ENCODE data around the gene TPRA1. TPM values are rescaled to one million over a fixed set of nuclear protein-coding genes. Genes with fewer than 3 reads are reported as not detected.
A peak's percentile ranks its signal among the peaks of the same experiment; 100 is the strongest.

TPRA1 gene
- total RNA-seq, 1 donor = 30.4 TPM

GRCh38 chr3:127551178-127551577 is 39.4 kb downstream of the TPRA1 start:
- Histone ChIP-seq H3K4me3 (ENCODE audit: insufficient read depth, low read length) (no peak overlapping the region), H3K27ac (ENCODE audit: low read depth, low read length) (no peak overlapping the region), H3K4me2 (ENCODE audit: insufficient read depth, low read length) (no peak overlapping the region), H3K9me3 (ENCODE audit: low read depth, low read length) (no peaks in the 10 kb centered on the region), H3K4me1 (ENCODE audit: insufficient read depth, low read length) (peaks cover 5% of the 10 kb centered on the region), H4K20me1 (ENCODE audit: insufficient read depth, low read length) (no peaks in the 10 kb centered on the region), H3K27me3 (ENCODE audit: insufficient read depth, low read length) (peaks cover 32% of the 10 kb centered on the region), H3K36me3 (ENCODE audit: insufficient read depth, low read length) (no peaks in the 10 kb centered on the region), H3K79me2 (ENCODE audit: insufficient read depth, low read length) (no peaks in the 10 kb centered on the region), H2AFZ (ENCODE audit: low read length) (no peak overlapping the region)
- DNase-seq (ENCODE audit: insufficient read length, low spot score, missing footprints) = peak; percentile 58
- TF ChIP-seq CTCF (IDR thresholded peaks at IDR 0.05; ENCODE audit: extremely low read depth, low read depth, low read length) = no peak

GRCh38 chr3:127550468-127551157 is 39.9 kb downstream of the TPRA1 start:
- Histone ChIP-seq H3K36me3 (ENCODE audit: insufficient read depth, low read length) (no peaks in the 10 kb centered on the region), H2AFZ (ENCODE audit: low read length) (no peak overlapping the region), H3K27me3 (ENCODE audit: insufficient read depth, low read length) (peaks cover 32% of the 10 kb centered on the region), H3K79me2 (ENCODE audit: insufficient read depth, low read length) (no peaks in the 10 kb centered on the region), H3K9me3 (ENCODE audit: low read depth, low read length) (no peaks in the 10 kb centered on the region), H3K4me3 (ENCODE audit: insufficient read depth, low read length) (no peak overlapping the region), H3K4me2 (ENCODE audit: insufficient read depth, low read length) (no peak overlapping the region), H4K20me1 (ENCODE audit: insufficient read depth, low read length) (no peaks in the 10 kb centered on the region), H3K27ac (ENCODE audit: low read depth, low read length) (no peak overlapping the region), H3K4me1 (ENCODE audit: insufficient read depth, low read length) (peaks cover 5% of the 10 kb centered on the region)
- peak; percentile 48 for DNase-seq (ENCODE audit: insufficient read length, low spot score, missing footprints)
- TF ChIP-seq CTCF (IDR thresholded peaks at IDR 0.05; ENCODE audit: extremely low read depth, low read depth, low read length) = no peak

GRCh38 chr3:127549826-127550467 is 40.6 kb downstream of the TPRA1 start:
- H3K36me3 ChIP-seq (ENCODE audit: insufficient read depth, low read length) = no peaks in the 10 kb centered on the region
- H2AFZ ChIP-seq (ENCODE audit: low read length) = no peak overlapping the region
- H4K20me1 ChIP-seq (ENCODE audit: insufficient read depth, low read length) = no peaks in the 10 kb centered on the region
- H3K79me2 ChIP-seq (ENCODE audit: insufficient read depth, low read length) = no peaks in the 10 kb centered on the region
- DNase-seq (ENCODE audit: insufficient read length, low spot score, missing footprints) = peak; percentile 61
- H3K4me2 ChIP-seq (ENCODE audit: insufficient read depth, low read length) = no peak overlapping the region
- H3K27ac ChIP-seq (ENCODE audit: low read depth, low read length) = no peak overlapping the region
- H3K27me3 ChIP-seq (ENCODE audit: insufficient read depth, low read length) = peaks cover 32% of the 10 kb centered on the region
- H3K4me3 ChIP-seq (ENCODE audit: insufficient read depth, low read length) = no peak overlapping the region
- H3K4me1 ChIP-seq (ENCODE audit: insufficient read depth, low read length) = peaks cover 5% of the 10 kb centered on the region
- H3K9me3 ChIP-seq (ENCODE audit: low read depth, low read length) = no peaks in the 10 kb centered on the region
- no peak for TF ChIP-seq CTCF (IDR thresholded peaks at IDR 0.05; ENCODE audit: extremely low read depth, low read depth, low read length)
